GM18858 (cell line): ENCODE results near the gene PFKFB3.
"Not testable (repeated sequence)": the region's sequence is repeated elsewhere in the genome, so short reads cannot be mapped to it uniquely, and the experiment has no call there.

Experiments used
- ATAC-seq: cut with Tn5 transposase; IDR thresholded peaks from one replicate; pipeline ENCODE4 v1.9.1; 2021; ENCODE audit not compliant: unreplicated experiment

PFKFB3 gene

GRCh38 chr10:6234371-6234770 lies 31.6 kb downstream of the PFKFB3 start:
- no peak for ATAC-seq

GRCh38 chr10:6236349-6237198 lies 33.8 kb downstream of the PFKFB3 start:
- ATAC-seq: no peak

- no peak for ATAC-seq
Observed at GRCh38 chr10:6237199-6237530, 34.4 kb downstream of the PFKFB3 start.

- ATAC-seq: not testable (repeated sequence)
Observed at GRCh38 chr10:6238587-6239212, 36.0 kb downstream of the PFKFB3 start.

GRCh38 chr10:6239213-6239991 lies 36.7 kb downstream of the PFKFB3 start:
- no peak for ATAC-seq

GRCh38 chr10:6240254-6240653 lies 37.5 kb downstream of the PFKFB3 start:
- ATAC-seq: no peak

- ATAC-seq: no peak
Observed at GRCh38 chr10:6242089-6242488, 39.4 kb downstream of the PFKFB3 start.

- ATAC-seq: no peak
Observed at GRCh38 chr10:6244510-6244909, 41.8 kb downstream of the PFKFB3 start.

- ATAC-seq: no peak
Observed at GRCh38 chr10:6247041-6247712, 44.4 kb downstream of the PFKFB3 start.

GRCh38 chr10:6248908-6249307 lies 46.2 kb downstream of the PFKFB3 start:
- not testable (repeated sequence) for ATAC-seq

- ATAC-seq: no peak
Observed at GRCh38 chr10:6249698-6250097, 47.0 kb downstream of the PFKFB3 start.

GRCh38 chr10:6250745-6251144 lies 48.0 kb downstream of the PFKFB3 start:
- no peak for ATAC-seq

- ATAC-seq: no peak
Observed at GRCh38 chr10:6254201-6254600, 51.5 kb downstream of the PFKFB3 start.

- ATAC-seq: no peak
Observed at GRCh38 chr10:6255548-6256061, 52.9 kb downstream of the PFKFB3 start.

GRCh38 chr10:6256439-6256838 lies 53.7 kb downstream of the PFKFB3 start:
- ATAC-seq: no peak

- no peak for ATAC-seq
Observed at GRCh38 chr10:6259153-6259552, 56.4 kb downstream of the PFKFB3 start.

GRCh38 chr10:6260843-6261242 lies 58.1 kb downstream of the PFKFB3 start:
- ATAC-seq: no peak

GRCh38 chr10:6267941-6268340 lies 65.2 kb downstream of the PFKFB3 start:
- ATAC-seq: no peak

- no peak for ATAC-seq
Observed at GRCh38 chr10:6269432-6269831, 66.7 kb downstream of the PFKFB3 start.

GRCh38 chr10:6269953-6270867 lies 67.5 kb downstream of the PFKFB3 start:
- peak; percentile 55 for ATAC-seq
